PC-3 (cell line): Measurements from ENCODE around the gene CASK. TPM values are rescaled to one million over a fixed set of nuclear protein-coding genes. Genes with fewer than 3 reads are reported as not detected.
"Not testable (repeated sequence)": the region's sequence is repeated elsewhere in the genome, so short reads cannot be mapped to it uniquely, and the experiment has no call there.

Experiments used
- ATAC-seq: fragments of 200-7000 bp; cut with Tn5 transposase; 2 replicates; pipeline ENCODE4 v1.9.1; 2020; ENCODE audit warnings: mild to moderate bottlenecking, moderate library complexity
- BruUV-seq: library from RNA; stranded (reverse); fragments of 400-500 nt; replicated peaks from 2 replicates; lab custom pipeline; 2021; lab: Mats Ljungman, UMichigan
- CTCF ChIA-PET: fragments of 300-600 bp; sonication (Branson Sonifier 250); formaldehyde crosslinking; loops from one replicate; lab custom pipeline; 2022; ENCODE audit warnings: antibody characterized with exemption; lab: Charles Lee
- POLR2A ChIA-PET: fragments of 300-600 bp; sonication (Branson Sonifier 250); formaldehyde crosslinking; loops from one replicate; lab custom pipeline; 2022; ENCODE audit warnings: antibody characterized with exemption; ENCODE audit not compliant: unreplicated experiment; lab: Charles Lee
- DNase-seq: peaks from one replicate; pipeline ENCODE4 v3.0.0-alpha.2; 2015
- H2AFZ ChIP-seq: fragments of 300-600 bp; sonication (generic); 2 replicates; pipeline ENCODE4 v1.6.0; 2016; ENCODE audit warnings: antibody characterized with exemption, low read length
- H3F3A ChIP-seq: fragments of 300-600 bp; sonication (generic); one replicate; pipeline ENCODE4 v1.6.0; 2017; ENCODE audit warnings: antibody characterized with exemption, low read length, control low read depth, mild to moderate bottlenecking; ENCODE audit not compliant: unreplicated experiment
- H3K27ac ChIP-seq: fragments of 300-600 bp; sonication (generic); 2 replicates; pipeline ENCODE4 v1.5.1; 2016; ENCODE audit warnings: mild to moderate bottlenecking, low read length
- H3K27me3 ChIP-seq: fragments of 300-600 bp; sonication (generic); 2 replicates; pipeline ENCODE4 v1.6.1; 2016; ENCODE audit warnings: low read length, mixed read lengths
- H3K36me3 ChIP-seq: fragments of 300-600 bp; sonication (generic); 2 replicates; pipeline ENCODE4 v1.6.1; 2016; ENCODE audit warnings: low read depth, mixed run types, low read length, mixed read lengths
- H3K4me1 ChIP-seq: fragments of 300-600 bp; sonication (generic); 2 replicates; pipeline ENCODE4 v1.5.1; 2016; ENCODE audit warnings: low read length; ENCODE audit not compliant: insufficient read depth
- H3K4me2 ChIP-seq: fragments of 300-600 bp; sonication (generic); 2 replicates; pipeline ENCODE4 v1.6.0; 2016; ENCODE audit warnings: low read length
- H3K4me3 ChIP-seq: fragments of 300-600 bp; sonication (generic); 2 replicates; pipeline ENCODE4 v1.5.1; 2016; ENCODE audit warnings: mild to moderate bottlenecking, low read length, mixed read lengths
- H3K79me2 ChIP-seq: fragments of 300-600 bp; sonication (generic); 2 replicates; pipeline ENCODE4 v1.6.1; 2017; ENCODE audit warnings: low read length, mixed read lengths
- H3K9ac ChIP-seq: fragments of 300-600 bp; sonication (generic); 2 replicates; pipeline ENCODE4 v1.6.0; 2016; ENCODE audit warnings: mild to moderate bottlenecking, low read length
- H3K9me2 ChIP-seq: fragments of 300-600 bp; sonication (generic); replicated peaks from 2 replicates; pipeline ENCODE4 v1.6.1; 2016; ENCODE audit warnings: mixed run types, low read length, mixed read lengths
- H3K9me3 ChIP-seq: fragments of 300-600 bp; sonication (generic); 2 replicates; pipeline ENCODE4 v1.6.1; 2016; ENCODE audit warnings: low read length, mixed read lengths
- H4K20me1 ChIP-seq: fragments of 300-600 bp; sonication (generic); 2 replicates; pipeline ENCODE4 v1.6.1; 2016; ENCODE audit warnings: low read length, mixed read lengths
- EZH2 ChIP-seq: fragments of 300-600 bp; sonication (generic); IDR thresholded peaks from one replicate; pipeline ENCODE4 v1.6.1; 2017; ENCODE audit warnings: antibody characterized with exemption, mild to moderate bottlenecking, low read length; ENCODE audit not compliant: unreplicated experiment
- EZH2phosphoT487 ChIP-seq: fragments of 300-600 bp; sonication (generic); IDR thresholded peaks from 2 replicates; pipeline ENCODE4 v1.6.1; 2018; ENCODE audit warnings: mild to moderate bottlenecking, antibody characterized with exemption, low read length, borderline replicate concordance
- intact Hi-C: fragments of 100-400 bp; cut with micrococcal nuclease; formaldehyde crosslinking; loops from 2 replicates; pipeline ENCODE4 v1.9.0; 2023
- total RNA-seq: library from RNA; depleted of rRNA; stranded (reverse); fragments of >200 nt; gene quantifications from 2 replicates; pipeline ENCODE4 v1.2.3, GENCODE V29; 2014
- TF ChIP-seq, protein P1 (sequence below): fragments of 300-600 bp; sonication (generic); conservative IDR thresholded peaks from 2 replicates; pipeline ENCODE4 v1.5.1; 2017; ENCODE audit warnings: antibody characterized with exemption, low read depth, mild to moderate bottlenecking, low read length

The CASK gene
- total RNA-seq, 1 experiment from 2014 or later = 21.4 TPM

DNA sequence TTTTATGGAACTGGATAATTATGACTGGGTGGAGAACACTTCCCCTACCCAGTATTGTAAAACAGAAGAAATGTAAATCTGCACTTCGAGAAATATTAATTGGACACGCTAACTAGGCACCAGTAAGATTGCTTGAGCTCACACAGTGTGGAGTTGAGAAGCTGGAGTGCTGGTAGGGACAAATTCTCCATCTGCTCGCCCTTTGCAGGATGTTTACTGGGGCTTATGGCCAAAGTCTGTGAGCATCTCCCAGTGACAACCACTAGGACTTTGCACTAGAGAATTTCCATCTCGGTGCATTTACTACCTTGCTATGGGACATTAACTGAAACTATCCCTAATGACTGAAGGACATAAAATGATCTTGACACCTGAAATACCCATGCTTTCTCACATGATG is 268.3 kb downstream of the CASK start:
- BruUV-seq = no TSS peak
- DNase-seq (no peak), ATAC-seq (no peak)
- H3K4me1 ChIP-seq = peaks cover 15% of the 10 kb centered on the region
- H3K9ac ChIP-seq = no peak overlapping the region
- no peaks in the 10 kb centered on the region for H3K9me3 ChIP-seq
- no peak overlapping the region for H2AFZ ChIP-seq
- no peaks in the 10 kb centered on the region; the same call in 1 of the 2 replicates for H3K36me3 ChIP-seq
- ChIA-PET POLR2A (no interaction called here), CTCF (no interaction called here)
- H3F3A ChIP-seq = no peaks in the 10 kb centered on the region
- no peaks in the 10 kb centered on the region for H3K27me3 ChIP-seq
- no peak overlapping the region for H3K4me2 ChIP-seq
- H3K79me2 ChIP-seq = no peaks in the 10 kb centered on the region
- H3K27ac ChIP-seq = peak overlapping the region; percentile 70
- no peak overlapping the region for H3K4me3 ChIP-seq
- intact Hi-C loops = loop anchor here (2.0 kb wide), 1 partner anchor 74 kb away; no protein-coding TSS in a partner anchor
- H4K20me1 ChIP-seq = no peaks in the 10 kb centered on the region
- no peaks in the 10 kb centered on the region for H3K9me2 ChIP-seq
- TF ChIP-seq, protein P1, sequence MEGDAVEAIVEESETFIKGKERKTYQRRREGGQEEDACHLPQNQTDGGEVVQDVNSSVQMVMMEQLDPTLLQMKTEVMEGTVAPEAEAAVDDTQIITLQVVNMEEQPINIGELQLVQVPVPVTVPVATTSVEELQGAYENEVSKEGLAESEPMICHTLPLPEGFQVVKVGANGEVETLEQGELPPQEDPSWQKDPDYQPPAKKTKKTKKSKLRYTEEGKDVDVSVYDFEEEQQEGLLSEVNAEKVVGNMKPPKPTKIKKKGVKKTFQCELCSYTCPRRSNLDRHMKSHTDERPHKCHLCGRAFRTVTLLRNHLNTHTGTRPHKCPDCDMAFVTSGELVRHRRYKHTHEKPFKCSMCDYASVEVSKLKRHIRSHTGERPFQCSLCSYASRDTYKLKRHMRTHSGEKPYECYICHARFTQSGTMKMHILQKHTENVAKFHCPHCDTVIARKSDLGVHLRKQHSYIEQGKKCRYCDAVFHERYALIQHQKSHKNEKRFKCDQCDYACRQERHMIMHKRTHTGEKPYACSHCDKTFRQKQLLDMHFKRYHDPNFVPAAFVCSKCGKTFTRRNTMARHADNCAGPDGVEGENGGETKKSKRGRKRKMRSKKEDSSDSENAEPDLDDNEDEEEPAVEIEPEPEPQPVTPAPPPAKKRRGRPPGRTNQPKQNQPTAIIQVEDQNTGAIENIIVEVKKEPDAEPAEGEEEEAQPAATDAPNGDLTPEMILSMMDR = no peak
- TF ChIP-seq EZH2phosphoT487 = no peak
- no peak for TF ChIP-seq EZH2

DNA sequence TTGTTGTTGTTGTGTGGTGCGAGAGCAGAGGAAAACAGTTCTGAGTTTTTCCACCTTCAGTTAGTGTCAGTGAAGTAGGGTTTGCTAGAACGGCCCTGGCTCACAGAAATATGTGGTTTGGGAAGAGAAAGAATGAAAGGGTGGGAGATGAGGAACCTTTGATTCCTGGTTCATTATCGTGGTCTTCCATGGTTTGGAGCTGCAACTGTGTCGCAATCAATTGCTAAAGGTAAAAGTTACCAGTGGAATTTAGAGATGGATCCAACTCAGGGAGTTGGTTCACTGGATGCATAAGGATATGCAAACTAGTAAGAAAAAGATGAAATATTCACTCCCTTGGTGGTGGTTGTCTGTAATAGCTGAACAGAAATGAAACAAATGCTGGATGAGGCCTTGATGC is 270.2 kb downstream of the CASK start:
- peaks cover 15% of the 10 kb centered on the region for H3K4me1 ChIP-seq
- no peak overlapping the region for H2AFZ ChIP-seq
- H3K79me2 ChIP-seq = no peaks in the 10 kb centered on the region
- H3K4me3 ChIP-seq = no peak overlapping the region
- no peaks in the 10 kb centered on the region for H3K9me3 ChIP-seq
- POLR2A ChIA-PET = no interaction called here
- H4K20me1 ChIP-seq = no peaks in the 10 kb centered on the region
- no peaks in the 10 kb centered on the region; the same call in 1 of the 2 replicates for H3K36me3 ChIP-seq
- DNase-seq = no peak
- no TSS peak for BruUV-seq
- no peak for ATAC-seq
- H3K9me2 ChIP-seq = no peaks in the 10 kb centered on the region
- H3K27ac ChIP-seq = no peak overlapping the region
- TF ChIP-seq EZH2 (no peak), EZH2phosphoT487 (no peak)
- TF ChIP-seq, protein P1 = no peak
- H3K27me3 ChIP-seq = no peaks in the 10 kb centered on the region
- H3K9ac ChIP-seq = no peak overlapping the region
- intact Hi-C loops = no loop called here
- no peak overlapping the region for H3K4me2 ChIP-seq
- H3F3A ChIP-seq = no peaks in the 10 kb centered on the region
- CTCF ChIA-PET = no interaction called here

DNA sequence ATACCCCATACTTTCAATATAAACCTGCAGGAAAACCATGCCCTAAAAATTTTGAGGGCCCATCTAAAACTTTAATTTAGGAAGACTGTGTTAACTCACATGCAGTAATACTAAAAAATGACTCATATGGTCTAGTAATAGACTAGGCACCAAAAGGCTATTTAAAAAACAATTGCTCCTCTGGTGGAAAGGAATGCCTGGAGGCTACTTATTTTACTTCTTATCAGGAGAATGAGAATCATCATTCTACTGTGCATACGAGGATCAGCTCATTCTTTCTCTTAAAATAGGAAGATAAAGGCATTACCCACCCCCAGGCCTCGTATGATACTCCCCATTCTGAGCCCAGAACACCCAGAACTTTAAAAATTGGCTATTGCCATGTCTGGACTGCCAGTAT is 277.2 kb downstream of the CASK start:
- POLR2A ChIA-PET, H3K27ac ChIP-seq, intact Hi-C loops, H3K36me3 ChIP-seq, DNase-seq, H2AFZ ChIP-seq, CTCF ChIA-PET, BruUV-seq, H3K9me2 ChIP-seq, H3K27me3 ChIP-seq, H3K79me2 ChIP-seq, H3K9ac ChIP-seq, H3K4me2 ChIP-seq, H4K20me1 ChIP-seq, H3K4me3 ChIP-seq, H3K4me1 ChIP-seq, H3F3A ChIP-seq, ATAC-seq, H3K9me3 ChIP-seq: not testable (repeated sequence)
